Daoy (cell line): Measurements from ENCODE around the gene PGF. TPM values are rescaled to one million over a fixed set of nuclear protein-coding genes. Genes with fewer than 3 reads are reported as not detected.

ENCODE experiments used
- DNase-seq: peaks from one replicate; pipeline ENCODE4 v3.0.0-alpha.2; 2015; ENCODE audit warnings: low read depth
- total RNA-seq: library from RNA; depleted of rRNA; stranded (reverse); fragments of >200 nt; shearing (Covaris generic); gene quantifications from 2 replicates; pipeline ENCODE4 v1.2.3, GENCODE V29; 2014; rRNA removed

Gene PGF
- total RNA-seq, 1 experiment from 2014 or later: 8.0 TPM

GRCh38 chr14:74898694-74899093, 56.7 kb downstream of the PGF start:
- no peak for DNase-seq

GRCh38 chr14:74898083-74898482, 57.3 kb downstream of the PGF start:
- DNase-seq: no peak

- DNase-seq: no peak
Measured at GRCh38 chr14:74897642-74898041, 57.8 kb downstream of the PGF start.

- DNase-seq: no peak
Measured at GRCh38 chr14:74896400-74896799, 59.0 kb downstream of the PGF start.

- DNase-seq: no peak
Measured at GRCh38 chr14:74893614-74894091, 61.7 kb downstream of the PGF start.

GRCh38 chr14:74892745-74893144, 62.7 kb downstream of the PGF start:
- no peak for DNase-seq

GRCh38 chr14:74891870-74892269, 63.5 kb downstream of the PGF start:
- no peak for DNase-seq

Other genes starting within 250 kb of the PGF start
- 24.6 and 27.9 TPM in 2 replicates for gene AREL1, start 242.5 kb downstream of the PGF start, total RNA-seq
- gene FCF1, start 242.5 kb downstream of the PGF start, total RNA-seq: 34.8 and 49.4 TPM in 2 replicates
- 14.8 and 23.8 TPM in 2 replicates for gene YLPM1, start 192.3 kb downstream of the PGF start, total RNA-seq
- not detected in 2 replicates for gene PROX2, start 79.5 kb downstream of the PGF start, total RNA-seq
- gene DLST, start 73.7 kb downstream of the PGF start, total RNA-seq: 40.8 and 43.2 TPM in 2 replicates
- 6.6 and 9.8 TPM in 2 replicates for gene RPS6KL1, start 32.3 kb downstream of the PGF start, total RNA-seq
- 72.0 and 87.9 TPM in 2 replicates for gene EIF2B2, start 47.3 kb upstream of the PGF start, total RNA-seq
- gene MLH3, start 95.9 kb upstream of the PGF start, total RNA-seq: 7.9 and 16.0 TPM in 2 replicates
- 21.8 and 34.0 TPM in 2 replicates for gene ACYP1, start 108.4 kb upstream of the PGF start, total RNA-seq
- gene ZC2HC1C, start 114.0 kb upstream of the PGF start, total RNA-seq: 1.4 and 4.3 TPM in 2 replicates
- gene NEK9, start 171.5 kb upstream of the PGF start, total RNA-seq: 27.6 and 31.8 TPM in 2 replicates
- gene TMED10, start 221.0 kb upstream of the PGF start, total RNA-seq: 298 and 409 TPM in 2 replicates